COLO668 (cell line): ENCODE data around the gene GNG3.
"Not testable (repeated sequence)": the region's sequence is repeated elsewhere in the genome, so short reads cannot be mapped to it uniquely, and the experiment has no call there.

Experiments used
- DNase-seq: peaks from one replicate; lab custom pipeline; 2025; ENCODE audit not compliant: unreplicated experiment; lab: John Stamatoyannopoulos, UW

GNG3 gene

GRCh38 chr11:62707277-62707861 lies at the start of gene GNG3, which contains the start of gene BSCL2:
GNG3 (plus strand) TSS chr11:62707676; CDS start chr11:62708296, 620 bp downstream.
BSCL2 (minus strand) TSS chr11:62707424; CDS start chr11:62707195, 229 bp downstream.
- peak; percentile 8 for DNase-seq

GRCh38 chr11:62664405-62665074 lies 42.9 kb upstream of the GNG3 start:
- DNase-seq, result peak; percentile 60

DNA sequence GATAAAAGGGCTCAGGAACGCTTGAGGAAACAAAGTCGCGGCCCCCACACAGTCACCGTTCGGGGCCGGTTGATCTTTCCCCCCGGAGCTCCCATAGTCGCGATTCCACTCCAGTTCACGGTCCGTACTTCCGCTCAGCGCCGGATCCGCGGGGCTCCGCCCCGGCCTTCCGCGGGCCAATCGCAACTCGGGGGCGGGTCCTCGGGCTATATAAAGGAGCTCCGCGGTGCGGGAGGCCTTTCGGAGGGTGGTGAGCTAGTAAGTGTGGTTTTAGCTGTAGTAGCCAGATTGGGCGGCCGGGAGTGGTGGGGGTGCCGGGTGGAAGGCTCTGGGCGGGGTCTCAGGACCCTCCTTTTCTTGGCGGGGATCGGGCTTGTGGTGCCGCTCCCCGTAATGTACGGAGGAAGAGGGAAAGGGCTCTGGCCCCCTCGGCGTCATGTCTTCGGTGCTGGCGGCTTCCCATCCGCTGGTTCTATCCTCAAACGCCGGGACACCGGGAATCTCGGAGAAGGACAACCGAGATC lies 42.3 kb upstream of the GNG3 start, which contains the start of the genes C11orf98 and CSKMT:
Gene C11orf98 (minus strand): TSS at position 136 of the 524 bp plus-strand sequence. CDS start 41 bp downstream, at position 95.
Gene CSKMT (plus strand): TSS at position 238 of the 524 bp plus-strand sequence. CDS start 568 bp downstream, outside the sequence.
- peak; percentile 92 for DNase-seq

DNA sequence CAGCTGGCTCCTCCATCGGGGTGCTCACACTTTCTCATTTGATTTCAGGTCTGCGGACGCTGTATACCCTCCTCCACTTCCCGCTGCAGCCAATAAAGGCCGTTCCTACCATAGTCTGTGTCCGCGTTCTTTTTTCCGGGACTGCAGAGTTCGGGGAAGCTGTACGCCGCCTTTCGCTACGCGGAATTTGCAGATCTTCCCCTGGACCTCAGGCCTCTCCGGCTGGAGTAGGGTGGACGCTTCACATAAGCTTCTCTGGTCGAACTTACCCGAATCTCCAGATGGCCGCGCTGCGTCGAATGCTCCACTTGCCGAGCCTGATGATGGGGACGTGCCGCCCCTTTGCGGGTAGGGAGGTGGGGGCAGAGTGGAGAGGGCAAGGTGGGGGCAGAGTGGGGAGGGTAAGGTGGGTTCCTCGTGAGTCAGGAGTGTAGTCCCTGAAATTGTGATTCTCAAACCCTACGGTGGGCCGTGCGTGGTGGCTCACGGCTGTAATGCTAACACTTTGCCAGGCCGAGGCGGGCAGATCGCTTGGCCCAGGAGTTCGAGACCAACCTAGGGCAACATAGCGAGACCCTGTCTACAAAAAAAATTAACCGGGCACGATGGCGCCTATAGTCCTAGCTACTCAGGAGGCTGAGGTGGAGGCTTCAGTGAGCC lies 41.7 kb upstream of the GNG3 start:
- DNase-seq, result peak; percentile 51

DNA sequence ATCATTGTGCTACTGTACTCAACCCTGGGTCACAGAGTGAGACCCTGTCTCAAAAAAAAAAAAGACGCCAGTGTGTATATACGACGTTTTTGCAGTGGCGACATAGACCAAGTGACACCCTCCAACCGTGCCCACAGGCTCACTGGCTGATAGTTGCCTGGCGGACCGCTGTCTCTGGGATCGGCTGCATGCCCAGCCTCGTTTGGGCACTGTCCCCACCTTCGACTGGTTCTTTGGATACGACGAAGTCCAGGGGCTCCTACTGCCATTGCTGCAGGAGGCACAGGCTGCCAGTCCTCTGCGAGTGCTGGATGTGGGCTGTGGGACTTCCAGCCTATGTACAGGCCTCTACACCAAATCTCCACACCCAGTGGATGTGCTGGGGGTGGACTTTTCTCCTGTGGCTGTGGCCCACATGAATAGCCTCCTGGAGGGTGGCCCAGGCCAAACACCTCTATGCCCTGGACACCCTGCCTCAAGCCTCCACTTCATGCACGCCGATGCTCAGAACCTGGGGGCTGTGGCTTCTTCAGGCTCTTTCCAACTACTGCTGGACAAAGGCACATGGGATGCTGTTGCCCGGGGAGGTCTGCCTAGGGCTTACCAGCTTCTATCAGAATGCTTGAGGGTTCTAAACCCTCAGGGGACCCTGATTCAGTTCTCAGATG lies 41.1 kb upstream of the GNG3 start:
- DNase-seq, result no peak

GRCh38 chr11:62667460-62667859 lies 40.0 kb upstream of the GNG3 start:
- DNase-seq, result no peak

DNA sequence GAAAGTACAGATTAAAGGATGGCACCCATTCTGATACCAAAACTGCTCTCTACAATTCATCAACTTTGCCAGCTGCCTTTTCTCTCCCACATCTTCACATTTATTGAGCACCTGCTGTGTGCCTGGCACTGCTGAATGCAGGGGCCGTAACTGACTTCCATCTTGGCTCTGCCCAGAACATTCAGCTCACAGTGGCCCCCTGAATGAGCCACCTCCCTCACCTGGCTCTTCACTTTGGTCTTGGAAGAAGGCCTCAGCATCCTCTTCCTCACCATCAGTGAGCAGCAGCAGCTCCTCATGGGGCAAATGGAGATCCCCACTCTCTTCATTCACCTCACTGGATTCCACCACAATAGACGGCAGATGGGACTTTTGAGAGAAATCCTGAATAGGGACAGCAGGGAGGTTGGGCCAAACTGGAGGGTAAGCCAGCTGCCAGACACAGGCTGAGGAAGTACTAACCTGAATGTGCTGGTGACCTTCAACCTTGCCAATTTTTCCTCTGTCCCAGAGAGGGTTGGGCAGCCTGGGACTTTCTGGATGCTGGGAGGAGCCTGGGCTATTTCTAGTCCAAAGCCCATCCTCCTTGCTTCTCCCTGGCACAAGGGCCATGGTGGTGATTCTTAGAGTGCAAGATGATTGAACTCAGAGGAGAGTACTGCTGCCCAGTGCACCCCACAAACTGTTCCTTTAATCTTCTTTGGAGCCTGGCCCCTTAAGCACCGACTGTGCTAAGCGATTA lies 37.9 kb upstream of the GNG3 start:
- no peak for DNase-seq

GRCh38 chr11:62671236-62671607 lies 36.3 kb upstream of the GNG3 start:
- DNase-seq, result peak; percentile 66

- peak; percentile 86 for DNase-seq
Observed at GRCh38 chr11:62671608-62672389, 35.7 kb upstream of the GNG3 start, which contains the start of the genes LBHD1 and UQCC3. LBHD1 (minus strand) TSS chr11:62672267; CDS start chr11:62670031, 2,236 bp downstream. UQCC3 (plus strand) TSS chr11:62671673; CDS start chr11:62671746, 73 bp downstream.

GRCh38 chr11:62673196-62673525 lies 34.3 kb upstream of the GNG3 start:
- DNase-seq, result no peak

DNA sequence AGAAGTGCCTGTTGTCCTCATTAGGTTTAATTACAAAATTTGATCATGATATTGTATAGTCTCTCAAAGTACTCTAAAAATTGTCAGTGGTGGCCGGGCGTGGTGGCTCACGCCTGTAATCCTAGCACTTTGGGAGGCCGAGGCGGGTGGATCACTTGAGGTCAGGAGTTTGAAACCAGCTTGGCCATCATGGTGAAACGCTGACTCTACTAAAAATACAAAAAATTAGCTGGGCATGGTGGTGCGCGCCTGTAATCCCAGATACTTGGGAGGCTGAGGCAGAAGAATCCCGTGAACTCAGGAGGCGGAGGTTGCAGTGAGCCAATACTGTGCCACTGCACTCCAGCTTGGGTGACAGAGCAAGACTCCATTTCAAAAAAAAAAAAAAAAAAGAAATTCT lies 32.1 kb upstream of the GNG3 start:
- not testable (repeated sequence) for DNase-seq

DNA sequence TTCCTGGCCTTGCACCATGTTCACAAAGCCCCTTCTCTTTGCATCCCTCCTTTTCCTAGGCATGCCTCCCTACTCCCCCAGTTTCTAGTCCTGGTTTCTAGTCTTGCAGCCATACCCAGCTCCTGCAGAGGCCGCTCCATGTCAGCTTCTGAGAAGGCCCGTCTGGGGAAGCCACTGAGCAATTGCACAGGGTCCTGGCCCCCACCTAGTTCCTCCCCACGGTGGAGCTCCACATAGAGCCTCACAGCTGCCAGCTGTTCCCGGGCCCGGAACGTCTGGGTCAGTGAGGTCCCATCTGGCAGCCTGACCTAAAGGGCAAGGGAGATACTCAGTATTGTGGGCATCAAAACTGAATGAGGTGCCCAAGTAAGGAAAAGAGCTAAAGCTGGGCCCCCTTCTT lies 30.8 kb upstream of the GNG3 start:
- DNase-seq, result no peak

DNA sequence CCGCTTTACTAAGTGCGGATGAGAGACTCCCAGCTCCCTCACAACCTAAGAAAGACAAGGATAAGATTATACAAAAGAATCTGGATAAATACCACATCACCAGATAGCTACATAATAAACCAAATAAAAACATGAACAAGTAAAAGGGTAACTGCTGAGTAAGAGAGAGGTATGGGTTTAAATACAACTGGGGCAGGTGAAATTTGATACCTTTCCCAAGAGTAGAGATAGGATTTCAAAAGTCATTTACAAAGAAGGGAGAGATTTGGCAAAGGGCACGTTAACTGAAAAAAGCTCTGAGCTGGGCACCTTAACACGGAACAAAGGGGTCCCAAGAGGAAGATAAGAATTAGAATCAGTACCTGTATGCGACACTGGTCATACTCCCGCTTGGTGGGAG lies 30.3 kb upstream of the GNG3 start:
- no peak for DNase-seq

- no peak for DNase-seq
Observed at GRCh38 chr11:62677714-62678113, 29.8 kb upstream of the GNG3 start.

- no peak for DNase-seq
Observed at GRCh38 chr11:62678433-62678769, 29.1 kb upstream of the GNG3 start.

DNA sequence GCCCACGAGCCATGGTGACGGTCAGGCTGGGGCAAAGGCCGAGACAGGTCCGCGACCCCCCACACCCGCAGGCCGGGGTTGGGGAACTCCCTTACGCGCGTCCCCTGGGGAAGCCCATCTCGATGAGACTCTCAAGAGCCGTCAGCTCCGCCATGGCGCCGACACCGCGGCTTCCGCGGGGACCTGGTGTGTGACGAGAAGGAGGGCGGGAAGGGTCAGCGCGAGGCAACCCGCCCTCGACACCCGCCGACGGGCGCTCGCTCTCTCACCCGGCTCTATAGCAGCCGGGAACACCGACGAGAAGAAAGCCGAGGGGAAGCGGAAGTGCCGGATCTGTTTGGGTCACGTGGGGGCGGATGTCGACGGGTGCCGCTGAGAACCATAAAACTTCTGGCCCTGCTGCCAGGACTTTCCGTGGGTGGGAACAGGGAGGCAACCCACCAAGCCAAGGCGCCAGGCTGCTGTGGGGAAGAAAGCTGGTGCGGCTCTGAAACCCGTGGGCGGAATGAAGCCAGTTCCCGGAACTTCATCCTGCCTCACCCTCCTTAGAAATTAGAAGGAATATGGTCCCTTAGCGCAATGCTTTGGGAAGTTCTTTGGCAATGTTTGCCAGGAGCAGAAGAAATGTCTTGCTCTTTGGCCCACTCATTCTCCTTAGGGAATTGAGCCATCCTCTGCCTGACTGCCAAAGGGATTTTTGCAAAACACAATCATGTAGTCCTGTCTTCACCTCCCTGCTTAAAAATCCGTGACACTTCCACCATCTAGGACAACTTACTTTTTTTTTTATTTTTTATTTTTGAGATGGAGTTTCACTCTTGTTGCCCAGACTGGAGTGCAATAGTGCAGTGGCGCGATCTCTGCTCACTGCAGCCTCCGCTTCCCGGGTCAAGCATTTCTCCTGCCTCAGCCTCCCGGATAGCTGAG lies 28.4 kb upstream of the GNG3 start, which contains the start of gene UBXN1:
Gene UBXN1 (minus strand): TSS at position 304 of the 927 bp plus-strand sequence. CDS start 150 bp downstream, at position 154.
- DNase-seq, result peak; percentile 84

DNA sequence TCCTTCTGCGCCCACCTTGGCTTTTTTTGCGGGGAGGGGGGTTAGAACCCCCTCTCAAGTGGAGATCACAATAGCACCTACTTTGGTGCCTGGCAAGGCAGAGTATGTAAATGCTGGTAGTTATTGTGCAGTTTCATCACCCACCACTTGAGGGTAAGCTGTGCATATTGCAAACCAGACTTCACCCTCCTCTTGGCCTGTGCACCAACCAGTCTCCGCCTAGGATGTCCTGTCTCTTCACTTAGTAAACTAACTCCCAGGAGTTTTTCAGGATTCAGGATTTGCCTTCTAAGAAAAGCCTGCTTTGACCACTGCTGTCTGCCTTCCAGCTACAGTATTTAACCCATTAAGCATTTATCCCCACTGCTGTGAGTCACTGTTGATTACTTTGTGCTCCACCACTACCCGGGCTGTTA lies 26.6 kb upstream of the GNG3 start:
- DNase-seq, result peak; percentile 43

GRCh38 chr11:62682518-62682917 lies 25.0 kb upstream of the GNG3 start:
- DNase-seq, result no peak
